HAP-1 (cell line): ENCODE data around the gene BACE2.
"Not testable (repeated sequence)": the region's sequence is repeated elsewhere in the genome, so short reads cannot be mapped to it uniquely, and the experiment has no call there.

Experiments used
- DNase-seq, 2 experiments: peaks; one replicate each; pipeline ENCODE4 v3.0.0-alpha.2; 2016 to 2020; ENCODE audit warnings: low spot score in 2 of 2
- H3K27me3 ChIP-seq: fragments of 250-450 bp; sonication (Bioruptor Pico); 2 replicates; pipeline ENCODE4 v1.5.1; 2020; ENCODE audit warnings: low read depth, mild to moderate bottlenecking, moderate library complexity
- H3K36me3 ChIP-seq: fragments of 250-450 bp; sonication (Bioruptor Pico); replicated peaks from 2 replicates; pipeline ENCODE4 v1.5.1; 2020; ENCODE audit warnings: mild to moderate bottlenecking
- H3K4me1 ChIP-seq: fragments of 250-450 bp; sonication (Bioruptor Pico); 2 replicates; pipeline ENCODE4 v1.5.1; 2020; ENCODE audit warnings: mild to moderate bottlenecking
- H3K4me3 ChIP-seq: fragments of 250-450 bp; sonication (Bioruptor Pico); 2 replicates; pipeline ENCODE4 v1.5.1; 2020; ENCODE audit warnings: mild to moderate bottlenecking, moderate library complexity
- H3K9me3 ChIP-seq: fragments of 250-450 bp; sonication (Bioruptor Pico); 2 replicates; pipeline ENCODE4 v1.5.1; 2020; ENCODE audit warnings: mild to moderate bottlenecking, moderate library complexity
- in situ Hi-C: fragments of 300-500 bp; cut with MboI; formaldehyde crosslinking; loops from 3 replicates; pipeline ENCODE4 v1.14.3; 2020; ENCODE audit warnings: low sequenced_read_pairs, inconsistent platforms, mixed read lengths

BACE2 gene

DNA sequence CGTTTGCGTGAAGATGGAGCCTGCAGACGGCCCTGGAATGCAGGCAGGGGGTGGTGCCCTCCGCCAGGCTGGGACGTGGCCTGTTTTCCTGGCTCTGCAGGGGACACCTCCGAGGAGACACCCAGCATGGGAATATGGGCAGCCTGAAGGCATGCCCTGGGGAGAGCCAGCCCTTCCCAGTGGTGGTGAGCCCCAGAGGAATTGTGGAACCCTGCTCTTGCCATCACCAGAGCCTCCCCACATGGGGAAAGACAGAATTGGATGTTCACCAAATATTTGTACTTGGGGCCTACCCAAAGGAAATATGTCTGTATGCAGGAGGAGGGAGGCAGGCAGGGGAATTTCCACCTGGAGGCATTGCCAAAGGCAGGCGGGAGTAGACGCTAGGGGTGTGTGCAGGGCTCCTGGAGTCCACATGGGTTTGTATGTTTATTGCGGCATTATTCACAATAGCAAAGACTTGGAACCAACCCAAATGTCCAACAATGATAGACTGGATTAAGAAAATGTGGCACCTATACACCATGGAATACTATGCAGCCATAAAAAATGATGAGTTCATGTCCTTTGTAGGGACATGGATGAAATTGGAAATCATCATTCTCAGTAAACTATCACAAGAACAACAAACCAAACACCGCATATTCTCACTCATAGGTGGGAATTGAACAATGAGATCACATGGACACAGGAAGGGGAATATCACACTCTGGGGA lies 70.3 kb downstream of the BACE2 start:
- H3K27me3 ChIP-seq, DNase-seq, H3K4me3 ChIP-seq, H3K36me3 ChIP-seq, H3K4me1 ChIP-seq, in situ Hi-C loops, H3K9me3 ChIP-seq: not testable (repeated sequence)

DNA sequence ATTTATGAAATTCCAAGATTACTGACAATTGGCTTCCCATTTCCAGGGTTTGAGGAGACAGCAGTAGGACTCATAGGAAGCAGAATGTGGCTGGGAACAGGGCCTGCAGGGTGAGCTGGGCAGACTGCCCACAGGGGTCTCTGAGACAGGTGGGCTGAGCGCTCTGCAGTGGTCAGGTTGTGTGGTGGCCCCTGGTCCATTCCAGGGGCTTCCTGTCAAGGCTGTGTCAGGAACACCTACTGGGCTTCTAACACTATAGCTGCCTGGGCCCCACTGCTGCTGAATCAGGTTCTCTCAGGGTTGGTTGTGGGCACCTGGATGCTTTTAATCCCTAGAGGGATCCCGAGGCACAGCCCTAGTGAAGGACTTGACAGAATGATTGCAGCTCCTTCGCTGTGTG lies 72.1 kb downstream of the BACE2 start:
- DNase-seq: no peak
- Histone ChIP-seq H3K27me3 (no peaks in the 10 kb centered on the region), H3K4me3 (no peak overlapping the region), H3K36me3 (no peaks in the 10 kb centered on the region), H3K4me1 (no peaks in the 10 kb centered on the region), H3K9me3 (no peaks in the 10 kb centered on the region; the same call in none of the 2 replicates)
- in situ Hi-C loops: no loop called here

DNA sequence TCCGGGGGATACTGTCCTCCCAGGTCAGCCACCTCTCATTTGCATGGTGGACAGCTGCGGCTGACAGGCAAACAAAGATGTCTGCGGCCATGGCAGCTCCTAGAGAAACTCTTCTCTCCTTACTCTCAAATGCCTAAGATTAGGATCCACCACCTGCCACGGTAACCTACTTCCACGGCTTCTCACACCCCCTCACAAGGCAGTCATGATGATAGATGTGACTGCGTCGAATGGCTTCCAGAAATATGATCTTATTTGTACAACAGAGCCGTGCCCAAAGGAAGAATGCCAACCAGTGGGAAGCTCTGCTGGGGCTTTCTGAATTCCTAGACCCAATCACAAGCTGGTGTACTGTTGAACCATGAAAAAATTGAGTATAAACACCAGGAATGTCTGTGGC lies 73.4 kb downstream of the BACE2 start:
- Histone ChIP-seq H3K36me3 (no peaks in the 10 kb centered on the region), H3K4me1 (no peaks in the 10 kb centered on the region), H3K27me3 (no peaks in the 10 kb centered on the region), H3K9me3 (no peaks in the 10 kb centered on the region; the same call in none of the 2 replicates), H3K4me3 (no peak overlapping the region)
- in situ Hi-C loops: no loop called here
- DNase-seq: no peak

DNA sequence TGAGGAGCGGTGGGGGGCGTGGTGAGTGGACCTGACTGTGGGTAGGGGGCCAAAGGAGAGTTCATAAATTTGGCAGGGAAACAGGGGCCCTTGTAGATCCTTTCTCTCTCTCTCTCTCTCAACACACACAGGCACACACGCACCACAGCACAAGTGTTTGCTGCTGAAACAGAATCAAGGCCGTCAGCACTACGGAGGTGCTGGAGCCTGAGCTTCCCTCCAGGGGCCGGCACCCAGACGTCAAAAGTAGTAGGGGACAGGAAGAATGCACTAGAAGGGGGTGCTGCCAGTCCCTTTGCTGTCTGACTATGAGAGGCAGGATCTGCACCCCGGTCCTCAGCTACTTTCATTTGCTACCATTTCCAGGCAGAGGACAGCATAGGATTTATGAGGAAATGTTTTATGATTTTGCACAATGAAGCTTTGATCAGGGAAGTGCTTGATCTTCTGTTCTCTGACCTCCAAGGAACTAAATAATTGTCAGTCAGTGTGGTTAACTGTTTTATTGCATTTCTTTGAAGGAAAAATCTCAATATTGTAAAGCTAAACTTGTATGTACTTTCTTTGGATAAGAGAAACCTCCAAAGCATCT lies 74.4 kb downstream of the BACE2 start:
- in situ Hi-C loops: no loop called here
- Histone ChIP-seq H3K36me3 (no peaks in the 10 kb centered on the region), H3K4me1 (no peaks in the 10 kb centered on the region), H3K4me3 (no peak overlapping the region), H3K9me3 (no peaks in the 10 kb centered on the region; the same call in none of the 2 replicates), H3K27me3 (no peaks in the 10 kb centered on the region)
- DNase-seq: no peak

DNA sequence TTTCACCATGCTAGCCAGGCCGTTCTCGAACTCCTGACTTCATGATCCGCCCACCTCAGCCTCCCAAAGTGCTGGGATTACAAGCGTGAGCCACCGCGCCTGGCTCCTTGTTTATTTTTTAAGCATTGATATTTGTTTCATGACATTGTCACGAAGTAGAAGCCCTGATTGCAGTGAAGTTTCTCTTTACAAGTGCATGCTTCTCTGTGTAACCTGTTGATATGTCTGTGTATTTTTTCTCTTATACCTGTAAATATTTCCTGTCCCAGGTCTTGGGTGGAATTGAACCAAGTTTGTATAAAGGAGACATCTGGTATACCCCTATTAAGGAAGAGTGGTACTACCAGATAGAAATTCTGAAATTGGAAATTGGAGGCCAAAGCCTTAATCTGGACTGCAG lies 75.1 kb downstream of the BACE2 start:
- no peaks in the 10 kb centered on the region; the same call in none of the 2 replicates for H3K9me3 ChIP-seq
- in situ Hi-C loops: no loop called here
- DNase-seq: no peak
- no peaks in the 10 kb centered on the region for H3K4me1 ChIP-seq
- H3K27me3 ChIP-seq: no peaks in the 10 kb centered on the region
- H3K4me3 ChIP-seq: no peak overlapping the region
- H3K36me3 ChIP-seq: no peaks in the 10 kb centered on the region

DNA sequence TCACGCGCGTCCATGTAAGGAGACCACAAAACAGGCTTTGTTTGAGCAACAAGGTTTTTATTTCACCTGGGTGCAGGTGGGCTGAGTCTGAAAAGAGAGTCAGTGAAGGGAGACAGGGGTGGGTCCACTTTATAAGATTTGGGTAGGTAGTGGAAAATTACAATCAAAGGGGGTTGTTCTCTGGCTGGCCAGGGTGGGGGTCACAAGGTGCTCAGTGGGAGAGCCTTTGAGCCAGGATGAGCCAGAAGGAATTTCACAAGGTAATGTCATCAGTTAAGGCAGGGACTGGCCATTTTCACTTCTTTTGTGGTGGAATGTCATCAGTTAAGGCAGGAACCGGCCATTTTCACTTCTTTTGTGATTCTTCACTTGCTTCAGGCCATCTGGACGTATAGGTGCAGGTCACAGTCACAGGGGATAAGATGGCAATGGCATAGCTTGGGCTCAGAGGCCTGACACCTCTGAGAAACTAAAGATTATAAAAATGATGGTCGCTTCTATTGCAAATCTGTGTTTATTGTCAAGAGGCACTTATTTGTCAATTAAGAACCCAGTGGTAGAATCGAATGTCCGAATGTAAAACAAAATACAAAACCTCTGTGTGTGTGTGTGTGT lies 76.4 kb downstream of the BACE2 start:
- DNase-seq, H3K9me3 ChIP-seq, in situ Hi-C loops, H3K4me1 ChIP-seq, H3K27me3 ChIP-seq, H3K4me3 ChIP-seq, H3K36me3 ChIP-seq: not testable (repeated sequence)

DNA sequence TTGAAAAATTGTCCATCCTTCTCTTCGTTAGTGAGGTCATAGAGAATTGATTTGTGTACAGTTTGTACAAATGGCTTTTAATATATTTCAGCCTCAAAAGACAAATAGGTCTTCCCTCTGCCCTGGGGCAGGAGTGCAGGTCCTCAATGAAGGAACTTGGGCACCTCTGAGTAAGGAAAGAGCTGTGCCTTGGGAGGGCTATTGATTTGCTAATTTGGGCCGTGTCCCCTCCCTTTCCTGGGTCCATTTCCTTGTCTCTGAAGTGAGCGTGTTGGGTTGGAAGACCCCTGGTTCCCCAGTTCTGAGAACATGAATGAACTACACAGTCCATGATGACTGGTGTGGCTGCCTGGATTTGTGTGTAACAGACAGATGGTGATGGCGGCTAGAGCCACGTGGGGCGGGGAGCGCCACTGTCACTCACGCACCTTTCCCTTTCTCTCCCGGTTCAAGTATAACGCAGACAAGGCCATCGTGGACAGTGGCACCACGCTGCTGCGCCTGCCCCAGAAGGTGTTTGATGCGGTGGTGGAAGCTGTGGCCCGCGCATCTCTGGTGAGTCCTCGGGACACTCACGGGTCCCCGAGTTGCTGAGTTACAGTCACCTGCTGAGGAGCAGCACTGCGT lies 77.7 kb downstream of the BACE2 start:
- DNase-seq: no peak
- no peaks in the 10 kb centered on the region; the same call in none of the 2 replicates for H3K9me3 ChIP-seq
- no peak overlapping the region for H3K4me3 ChIP-seq
- H3K27me3 ChIP-seq: no peaks in the 10 kb centered on the region
- no peaks in the 10 kb centered on the region for H3K4me1 ChIP-seq
- in situ Hi-C loops: no loop called here
- no peaks in the 10 kb centered on the region for H3K36me3 ChIP-seq

DNA sequence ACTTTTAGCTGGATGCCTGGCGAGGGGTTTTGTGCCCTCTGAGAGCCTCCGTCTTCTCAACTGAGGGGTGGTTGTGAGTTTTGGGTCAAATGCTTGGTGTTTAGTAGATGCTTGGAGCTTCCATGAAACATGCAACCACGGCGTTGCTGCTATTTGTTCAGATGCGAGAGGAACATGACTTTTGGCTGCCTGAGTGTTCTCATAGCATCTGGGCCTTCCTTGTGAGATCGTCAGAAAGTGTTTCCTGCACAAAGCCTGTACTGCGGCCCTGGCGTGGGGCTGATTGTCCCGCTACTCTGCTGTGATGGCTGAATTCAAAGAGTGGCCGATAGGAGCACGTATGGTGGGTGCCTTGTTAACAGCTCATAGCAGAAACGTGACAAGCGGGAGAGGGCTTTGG lies 78.8 kb downstream of the BACE2 start:
- Histone ChIP-seq H3K4me1 (no peaks in the 10 kb centered on the region), H3K4me3 (no peak overlapping the region), H3K27me3 (no peaks in the 10 kb centered on the region), H3K9me3 (no peaks in the 10 kb centered on the region; the same call in none of the 2 replicates), H3K36me3 (no peaks in the 10 kb centered on the region)
- DNase-seq: no peak
- in situ Hi-C loops: no loop called here

DNA sequence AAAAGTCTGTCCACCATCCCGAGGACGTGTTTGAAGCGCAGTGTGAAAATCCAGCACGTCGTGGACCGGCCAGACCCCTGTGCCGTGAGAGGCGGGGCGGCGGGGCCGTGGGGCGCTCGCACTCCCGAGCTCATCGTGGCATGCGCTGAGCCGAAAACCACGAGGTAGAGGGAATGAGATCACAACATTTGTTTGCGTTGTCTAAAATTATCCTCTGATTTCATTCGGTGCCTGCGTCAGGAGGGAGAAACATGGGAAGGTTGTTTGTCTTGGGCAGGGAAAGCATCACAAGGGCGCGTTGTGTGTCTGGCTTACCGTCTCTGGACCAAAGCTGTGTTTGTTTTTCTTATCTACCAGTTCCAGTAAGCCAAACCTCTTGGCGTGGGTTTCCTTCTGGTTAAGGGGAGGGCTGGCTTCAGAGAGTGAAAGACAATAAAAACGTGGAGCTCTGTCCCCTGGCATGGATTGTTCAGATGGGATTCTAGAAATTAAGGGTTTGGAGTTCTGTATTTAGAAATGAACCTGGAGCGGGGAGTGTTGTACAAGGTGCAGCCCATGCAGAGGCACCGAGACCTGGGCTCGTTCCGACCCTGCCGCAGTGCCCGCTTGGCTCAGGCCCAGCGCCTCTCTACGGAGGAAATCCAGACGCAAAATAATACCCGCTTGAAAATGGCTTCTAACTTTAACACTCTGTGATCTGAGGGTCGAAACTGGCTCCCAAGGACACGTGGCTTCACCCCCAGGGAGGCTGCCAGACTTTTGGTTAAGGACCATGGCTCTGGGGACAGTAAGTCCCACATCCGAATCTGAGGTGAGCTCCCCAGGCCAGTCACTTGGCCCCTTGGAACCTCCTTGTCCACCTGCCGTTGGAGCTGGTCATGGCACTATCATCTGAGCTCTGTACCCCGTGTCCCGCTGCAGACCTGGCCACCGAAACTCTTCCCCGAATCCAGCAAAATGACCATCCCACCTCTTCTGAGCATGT lies 79.9 kb downstream of the BACE2 start:
- Histone ChIP-seq H3K9me3 (no peaks in the 10 kb centered on the region; the same call in none of the 2 replicates), H3K27me3 (no peaks in the 10 kb centered on the region), H3K4me1 (no peaks in the 10 kb centered on the region), H3K4me3 (no peak overlapping the region), H3K36me3 (no peaks in the 10 kb centered on the region)
- in situ Hi-C loops: no loop called here
- DNase-seq: no peak

DNA sequence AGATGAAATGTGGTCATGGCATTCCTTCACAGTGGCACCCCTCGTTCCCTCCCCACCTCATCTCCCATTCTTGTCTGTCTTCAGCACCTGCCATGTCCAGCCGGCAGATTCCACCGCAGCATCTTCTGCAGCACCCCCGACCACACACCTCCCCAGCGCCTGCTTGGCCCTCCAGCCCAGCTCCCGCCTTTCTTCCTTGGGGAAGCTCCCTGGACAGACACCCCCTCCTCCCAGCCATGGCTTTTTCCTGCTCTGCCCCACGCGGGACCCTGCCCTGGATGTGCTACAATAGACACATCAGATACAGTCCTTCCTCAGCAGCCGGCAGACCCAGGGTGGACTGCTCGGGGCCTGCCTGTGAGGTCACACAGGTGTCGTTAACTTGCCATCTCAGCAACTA lies 81.5 kb downstream of the BACE2 start:
- no peak for DNase-seq
- Histone ChIP-seq H3K4me3 (no peak overlapping the region), H3K9me3 (no peaks in the 10 kb centered on the region; the same call in none of the 2 replicates), H3K4me1 (no peaks in the 10 kb centered on the region), H3K36me3 (no peaks in the 10 kb centered on the region), H3K27me3 (no peaks in the 10 kb centered on the region)
- in situ Hi-C loops: no loop called here

DNA sequence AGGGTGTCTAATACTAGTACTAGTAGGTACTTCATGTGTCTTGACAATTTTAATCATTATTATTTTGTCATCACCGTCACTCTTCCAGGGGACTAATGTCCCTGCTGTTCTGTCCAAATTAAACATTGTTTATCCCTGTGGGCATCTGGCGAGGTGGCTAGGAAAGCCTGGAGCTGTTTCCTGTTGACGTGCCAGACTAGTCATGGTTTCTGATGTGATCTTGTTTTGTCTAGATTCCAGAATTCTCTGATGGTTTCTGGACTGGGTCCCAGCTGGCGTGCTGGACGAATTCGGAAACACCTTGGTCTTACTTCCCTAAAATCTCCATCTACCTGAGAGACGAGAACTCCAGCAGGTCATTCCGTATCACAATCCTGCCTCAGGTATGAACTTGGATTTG lies 82.6 kb downstream of the BACE2 start:
- no peak for DNase-seq
- Histone ChIP-seq H3K4me1 (no peaks in the 10 kb centered on the region), H3K9me3 (no peaks in the 10 kb centered on the region; the same call in none of the 2 replicates), H3K4me3 (no peak overlapping the region), H3K27me3 (no peaks in the 10 kb centered on the region), H3K36me3 (no peaks in the 10 kb centered on the region)
- in situ Hi-C loops: no loop called here

DNA sequence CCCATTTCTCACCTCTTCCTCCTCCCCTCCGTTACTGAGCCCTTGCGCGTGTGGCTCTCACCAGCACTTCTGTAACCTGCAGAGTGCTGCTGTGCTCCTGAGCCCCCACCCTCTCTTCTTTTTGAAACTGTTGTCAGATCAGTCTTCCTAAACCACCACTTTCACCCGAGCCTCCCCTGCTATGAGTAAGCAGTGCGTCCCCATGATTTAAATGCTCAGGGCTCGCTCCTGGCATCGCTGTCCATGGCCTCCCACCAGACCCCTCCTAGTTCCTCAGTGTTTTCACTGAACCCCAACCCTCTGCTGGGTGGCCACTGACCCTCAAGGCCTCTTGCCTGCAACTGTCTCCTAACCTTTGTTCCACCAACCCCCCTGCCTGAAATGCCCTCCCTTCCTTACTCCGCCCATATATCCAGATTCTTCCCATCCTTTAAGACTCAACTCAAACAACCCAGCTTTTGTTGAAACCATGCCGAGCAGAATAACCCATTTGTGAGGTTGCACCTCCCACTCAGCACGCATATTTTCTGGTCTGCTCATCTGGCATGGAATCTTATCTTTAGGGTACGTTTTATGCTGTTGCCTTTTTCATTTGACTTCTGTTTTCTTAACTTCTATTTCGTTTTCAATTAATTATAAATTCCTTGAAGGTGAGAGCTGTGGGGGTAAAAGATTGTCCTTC lies 84.1 kb downstream of the BACE2 start:
- H3K27me3 ChIP-seq: no peaks in the 10 kb centered on the region
- H3K4me3 ChIP-seq: no peak overlapping the region
- no peak for DNase-seq
- no peaks in the 10 kb centered on the region for H3K4me1 ChIP-seq
- no peaks in the 10 kb centered on the region for H3K36me3 ChIP-seq
- in situ Hi-C loops: no loop called here
- no peaks in the 10 kb centered on the region; the same call in 1 of the 2 replicates for H3K9me3 ChIP-seq
